T-helper 1 cell treated with Interleukin-12 subunit alpha and Interleukin-12 subunit beta and Interleukin-4 antibody, amounts not matched to agents 30 ng/mL and 1 ng/mL, for 36 hours (primary cell): ENCODE data around the gene TRNP1. TPM values are rescaled to one million over a fixed set of nuclear protein-coding genes. Genes with fewer than 3 reads are reported as not detected.

Source experiments
- total RNA-seq: library from RNA; stranded (reverse); gene quantifications from 2 replicates; pipeline ENCODE4 v1.2.3, GENCODE V29; 2022

The TRNP1 gene
- total RNA-seq, 1 donor from 2014 or later, result 0.32 TPM

Other genes with a start within 250 kb of the TRNP1 start
- gene PIGV, start 205.7 kb upstream of the TRNP1 start, total RNA-seq, result 11.3 and 12.2 TPM in 2 replicates
- 87.9 and 89.0 TPM in 2 replicates for gene ZDHHC18, start 167.0 kb upstream of the TRNP1 start, total RNA-seq
- 1.2 and 1.4 TPM in 2 replicates for gene SFN, start 130.5 kb upstream of the TRNP1 start, total RNA-seq
- gene GPN2, start 103.4 kb upstream of the TRNP1 start, total RNA-seq, result 34.1 and 35.5 TPM in 2 replicates
- 14.8 and 19.0 TPM in 2 replicates for gene GPATCH3, start 93.2 kb upstream of the TRNP1 start, total RNA-seq
- gene NR0B2, start 79.7 kb upstream of the TRNP1 start, total RNA-seq, result not detected in 2 replicates
- gene NUDC, start 71.9 kb upstream of the TRNP1 start, total RNA-seq, result 71.8 and 74.6 TPM in 2 replicates
- gene KDF1, start 33.2 kb upstream of the TRNP1 start, total RNA-seq, result not detected in 2 replicates
- not detected in 2 replicates for gene TENT5B, start 19.2 kb downstream of the TRNP1 start, total RNA-seq
- 28.0 and 30.0 TPM in 2 replicates for gene SLC9A1, start 161.4 kb downstream of the TRNP1 start, total RNA-seq
- gene WDTC1, start 240.9 kb downstream of the TRNP1 start, total RNA-seq, result 31.6 and 33.2 TPM in 2 replicates